ENCODE data around the gene PTPRR.

Gene PTPRR

GRCh38 chr12:70910666-70911065 lies 9.9 kb downstream of the PTPRR start:
- DNase-seq (ENCODE audit: low read depth), result no peak

DNA sequence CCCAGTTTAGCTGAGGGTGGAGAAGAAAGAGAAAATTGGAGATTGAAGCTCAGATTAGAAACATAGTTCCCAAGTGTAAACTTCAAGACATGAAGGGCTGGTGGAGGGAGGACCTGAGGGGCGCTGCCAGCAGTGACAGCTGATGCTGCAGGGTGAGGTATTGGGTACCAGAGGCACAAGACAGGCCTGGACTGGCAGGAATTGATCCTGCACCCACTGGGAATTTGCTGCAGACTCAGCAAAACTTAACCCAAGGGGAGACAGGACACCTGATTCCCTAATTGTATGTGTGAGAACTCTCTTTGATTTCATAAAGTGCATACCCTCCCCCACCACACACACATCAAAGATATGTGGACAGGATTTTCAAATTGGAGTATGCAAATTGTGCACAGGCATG lies 11.6 kb downstream of the PTPRR start:
- DNase-seq (ENCODE audit: low read depth), result no peak

DNA sequence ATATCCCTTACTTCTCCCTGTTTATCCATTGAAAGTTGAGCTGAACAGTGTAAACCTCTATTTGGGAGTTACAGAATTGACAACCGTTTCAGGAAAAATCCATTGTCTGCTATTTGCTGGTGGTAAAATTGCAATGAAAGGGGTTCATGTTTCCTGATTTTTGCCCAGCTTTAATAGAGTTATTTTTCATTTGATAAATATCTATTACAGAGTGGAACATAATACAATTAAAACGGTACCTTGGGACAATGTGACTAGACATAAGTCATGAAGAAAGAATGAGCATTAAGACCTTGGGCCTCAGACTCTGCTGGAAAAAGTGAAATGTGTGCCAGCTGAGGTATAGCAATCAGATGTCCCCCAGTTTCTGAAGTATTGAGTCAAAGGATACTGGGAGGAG lies 13.1 kb downstream of the PTPRR start:
- DNase-seq (ENCODE audit: low read depth), result no peak

DNA sequence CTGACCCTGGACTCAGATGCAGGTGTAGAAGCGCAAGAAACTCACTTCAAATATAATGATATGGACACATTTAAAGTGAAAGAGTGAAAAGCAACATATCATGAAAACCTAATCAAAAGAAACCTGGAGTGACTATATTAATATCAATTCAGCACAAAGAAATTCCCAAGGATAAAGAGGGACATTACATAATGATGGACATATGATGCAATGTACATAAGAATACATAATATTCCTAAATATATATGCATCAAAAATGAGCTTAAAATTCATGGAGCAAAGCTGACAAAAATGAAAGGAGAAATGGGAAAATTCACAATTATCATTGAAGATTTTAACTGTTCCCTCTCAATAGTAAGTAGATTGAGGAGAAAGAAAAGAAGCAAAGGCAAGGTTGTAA lies 24.6 kb downstream of the PTPRR start:
- DNase-seq (ENCODE audit: low read depth), result no peak

GRCh38 chr12:70892593-70892992 lies 27.9 kb downstream of the PTPRR start:
- no peak for DNase-seq (ENCODE audit: low read depth)

GRCh38 chr12:70890895-70891832 lies 29.4 kb downstream of the PTPRR start:
- no peak for DNase-seq (ENCODE audit: low read depth)

GRCh38 chr12:70885956-70886355 lies 34.6 kb downstream of the PTPRR start:
- DNase-seq (ENCODE audit: low read depth), result no peak

- DNase-seq (ENCODE audit: low read depth), result no peak
Measured at GRCh38 chr12:70883855-70884254, 36.7 kb downstream of the PTPRR start.

DNA sequence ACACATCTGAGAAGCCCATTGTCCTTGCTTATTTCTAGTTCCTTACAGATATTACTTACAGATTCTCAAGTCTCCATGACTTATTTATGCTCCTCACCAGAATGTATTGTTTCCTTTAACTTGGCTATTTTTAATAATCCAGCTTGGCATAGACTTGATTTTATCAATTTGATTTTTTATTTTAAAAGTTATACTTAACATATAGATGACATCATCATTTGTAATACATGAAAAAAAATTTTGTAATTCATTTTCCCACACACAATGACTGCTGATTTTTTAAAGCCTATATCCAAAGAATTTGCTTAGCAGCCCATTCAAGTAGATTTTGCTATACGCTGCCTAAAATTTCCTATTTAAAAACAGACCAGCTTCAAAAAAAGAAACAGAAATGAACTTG lies 39.8 kb downstream of the PTPRR start:
- DNase-seq (ENCODE audit: low read depth), result no peak

GRCh38 chr12:70876952-70877351 lies 43.6 kb downstream of the PTPRR start:
- DNase-seq (ENCODE audit: low read depth), result no peak

DNA sequence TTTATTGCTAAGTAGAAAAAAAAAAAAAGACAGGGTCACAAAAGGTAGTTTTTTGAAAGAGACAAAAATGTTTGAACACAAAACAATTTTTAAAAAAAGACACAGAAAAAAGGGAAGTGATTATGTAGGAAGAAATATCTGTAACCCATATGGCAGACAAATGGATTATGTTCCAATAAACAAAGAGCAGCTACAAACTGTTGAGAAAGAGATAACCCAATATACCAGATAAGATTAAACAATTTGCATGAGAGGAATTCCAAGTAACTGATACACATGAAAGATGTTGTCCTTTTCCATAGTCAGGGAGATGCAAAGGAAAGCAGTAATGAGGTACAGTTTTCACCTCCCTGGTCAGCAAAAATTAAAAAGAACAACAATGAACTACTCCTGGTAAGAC lies 44.9 kb downstream of the PTPRR start:
- no peak for DNase-seq (ENCODE audit: low read depth)

- no peak for DNase-seq (ENCODE audit: low read depth)
Measured at GRCh38 chr12:70854881-70855568, 65.5 kb downstream of the PTPRR start.

DNA sequence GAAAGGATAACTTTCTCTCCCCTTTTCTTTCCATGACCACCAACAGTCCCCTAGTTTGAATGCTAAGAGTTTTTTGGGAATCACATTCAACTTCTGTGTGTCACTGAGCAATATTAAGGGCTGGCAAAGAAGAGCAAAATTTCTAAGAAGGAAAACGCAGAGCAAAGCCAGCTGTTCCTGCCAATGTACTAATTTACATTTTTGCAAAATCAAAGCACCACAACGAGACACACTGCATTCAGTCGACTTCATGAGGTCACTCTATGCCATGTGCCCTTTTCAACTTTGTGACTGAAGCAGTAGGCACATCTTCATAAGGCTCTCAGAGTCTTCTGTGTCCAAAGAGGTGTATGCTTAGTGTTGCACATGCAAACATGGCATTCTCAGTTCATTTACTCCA lies 66.4 kb downstream of the PTPRR start:
- DNase-seq (ENCODE audit: low read depth), result no peak

DNA sequence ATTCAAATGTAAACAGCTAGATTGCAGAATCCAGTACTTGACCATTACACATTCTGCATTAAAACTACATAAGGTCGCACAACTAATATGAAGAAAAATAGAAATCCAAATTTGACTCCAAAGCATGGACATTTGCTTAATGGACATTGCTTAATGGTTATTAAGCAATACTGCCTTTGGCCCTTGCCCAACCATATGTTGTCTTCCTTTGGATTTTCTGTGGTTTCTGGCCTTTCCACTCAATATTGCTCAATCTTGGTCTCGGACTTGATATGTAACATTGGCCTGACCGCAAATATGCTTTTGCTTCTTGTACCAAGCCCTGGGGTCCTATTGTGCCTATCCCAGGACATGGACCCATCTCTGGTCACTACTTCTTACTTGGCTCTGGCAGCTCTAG lies 67.2 kb downstream of the PTPRR start:
- DNase-seq (ENCODE audit: low read depth), result no peak

GRCh38 chr12:70852416-70853150 lies 68.0 kb downstream of the PTPRR start:
- no peak for DNase-seq (ENCODE audit: low read depth)

DNA sequence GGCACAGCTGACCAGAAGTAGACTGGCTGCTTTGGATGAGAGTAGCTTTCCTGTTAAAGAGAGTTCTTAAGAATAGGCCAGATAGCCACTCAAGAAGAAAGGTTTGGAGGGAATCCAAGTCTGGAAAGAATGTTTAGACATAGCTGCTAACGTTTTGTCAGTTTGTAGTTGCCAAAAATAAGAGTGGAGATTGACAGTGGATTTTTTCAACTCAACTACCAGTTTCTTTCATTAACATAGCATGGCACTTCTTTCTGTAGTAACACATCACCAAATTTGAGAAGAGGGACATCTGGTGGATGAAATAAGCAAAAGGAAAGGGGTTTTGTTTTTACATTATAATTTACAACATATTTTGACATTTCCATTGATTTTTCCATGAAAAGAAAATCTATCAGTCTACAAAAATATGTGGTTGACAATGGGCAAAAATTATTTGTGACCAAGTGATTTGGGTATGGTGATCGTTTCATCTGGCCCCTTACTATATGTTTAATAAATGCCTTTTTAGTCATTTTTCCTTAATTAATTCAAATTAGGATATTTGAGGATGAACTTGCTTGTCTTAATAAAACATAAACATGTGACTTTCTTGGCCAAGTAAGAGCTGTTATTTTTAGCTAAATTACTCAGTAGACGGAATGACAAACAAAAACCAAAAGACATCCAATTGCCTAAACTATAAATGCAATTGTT lies 71.1 kb downstream of the PTPRR start:
- DNase-seq (ENCODE audit: low read depth), result no peak

DNA sequence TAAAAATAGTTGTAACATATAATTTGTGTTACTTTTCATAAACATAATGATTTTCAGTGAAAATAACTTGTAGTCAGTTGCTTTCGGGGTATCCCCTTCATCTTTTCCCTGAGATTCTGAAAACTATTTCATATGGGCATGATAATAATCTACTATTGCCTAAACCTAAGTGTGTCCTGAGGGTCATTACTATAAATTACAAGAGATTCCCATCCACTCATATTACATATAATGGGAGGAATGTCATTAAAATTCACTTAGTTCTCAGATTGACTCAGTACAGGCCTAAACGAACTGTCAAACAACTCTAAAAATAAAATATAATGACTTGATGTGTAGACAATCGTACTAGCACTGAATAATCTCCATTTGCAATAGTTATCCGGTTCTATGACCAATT lies 72.7 kb downstream of the PTPRR start:
- DNase-seq (ENCODE audit: low read depth), result no peak

GRCh38 chr12:70845268-70845667 lies 75.3 kb downstream of the PTPRR start:
- DNase-seq (ENCODE audit: low read depth), result no peak

- no peak for DNase-seq (ENCODE audit: low read depth)
Measured at GRCh38 chr12:70843363-70843762, 77.2 kb downstream of the PTPRR start.

DNA sequence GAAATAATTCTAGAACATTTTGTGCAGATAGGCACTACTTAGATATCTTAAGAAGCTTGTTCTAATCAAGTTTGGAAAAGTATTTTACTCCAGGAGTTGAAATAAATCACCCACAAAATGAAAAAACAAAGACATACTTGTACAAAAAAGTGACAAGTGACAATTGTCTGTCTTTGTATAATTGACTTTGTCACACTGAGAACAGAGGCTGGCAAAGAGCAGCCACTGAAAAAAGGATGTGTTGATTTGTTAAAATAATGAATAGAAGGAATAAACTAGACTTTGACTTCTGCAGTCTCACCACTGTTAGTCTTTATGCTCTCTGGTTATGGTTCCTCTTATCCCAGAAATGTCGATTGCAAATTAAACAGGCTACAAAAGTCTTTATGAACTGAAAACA lies 77.6 kb downstream of the PTPRR start:
- no peak for DNase-seq (ENCODE audit: low read depth)

DNA sequence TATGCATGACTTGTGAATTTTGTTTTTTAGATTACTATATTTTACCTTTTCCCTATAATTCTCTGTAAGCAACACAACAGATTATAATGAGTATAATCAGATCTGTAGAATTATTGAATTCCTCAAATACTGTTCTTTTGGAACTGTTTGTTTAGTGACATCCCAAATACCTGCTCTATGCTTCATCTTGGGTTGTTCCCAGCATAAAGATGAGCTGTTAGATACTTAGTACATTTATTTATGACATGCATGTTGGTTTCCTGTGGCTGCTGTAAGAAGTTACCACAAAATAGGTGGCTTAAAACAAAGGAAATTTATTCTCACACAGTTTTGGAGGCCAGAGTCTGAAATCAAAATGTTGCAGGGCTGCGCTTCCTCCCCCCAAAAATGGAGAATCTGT lies 78.4 kb downstream of the PTPRR start:
- DNase-seq (ENCODE audit: low read depth), result no peak

GRCh38 chr12:70840656-70841350 lies 79.7 kb downstream of the PTPRR start:
- no peak for DNase-seq (ENCODE audit: low read depth)

Measured in T-helper 22 cell (primary cell).